RWPE2 (cell line): ENCODE data around the gene SSX2IP.

Experiments used
- ATAC-seq: fragments of 200-7000 bp; cut with Tn5 transposase; 3 replicates; pipeline ENCODE4 v1.9.1; 2021; ENCODE audit warnings: low read depth
- DNase-seq: peaks from one replicate; pipeline ENCODE4 v3.0.0-alpha.2; 2020; ENCODE audit warnings: low spot score
- H3K27ac ChIP-seq: fragments of 450-650 bp; 2 replicates; pipeline ENCODE4 v1.5.1; 2017; ENCODE audit warnings: mild to moderate bottlenecking; ENCODE audit not compliant: poor library complexity, severe bottlenecking
- H3K27me3 ChIP-seq: fragments of 250-450 bp; sonication (Bioruptor Pico); 2 replicates; pipeline ENCODE4 v1.5.1; 2021; ENCODE audit warnings: mild to moderate bottlenecking, moderate library complexity; ENCODE audit not compliant: insufficient read depth, poor library complexity, severe bottlenecking
- H3K36me3 ChIP-seq: fragments of 250-450 bp; sonication (Bioruptor Pico); 2 replicates; pipeline ENCODE4 v1.5.1; 2020; ENCODE audit warnings: low read depth, mild to moderate bottlenecking, moderate library complexity
- H3K4me1 ChIP-seq: fragments of 250-450 bp; sonication (Bioruptor Pico); 2 replicates; pipeline ENCODE4 v1.5.1; 2021; ENCODE audit warnings: mild to moderate bottlenecking, moderate library complexity; ENCODE audit not compliant: insufficient read depth, poor library complexity, severe bottlenecking
- H3K4me3 ChIP-seq: fragments of 250-450 bp; sonication (Bioruptor Pico); 2 replicates; pipeline ENCODE4 v1.5.1; 2021; ENCODE audit warnings: mild to moderate bottlenecking, moderate library complexity; ENCODE audit not compliant: severe bottlenecking
- H3K9me3 ChIP-seq: fragments of 250-450 bp; sonication (Bioruptor Pico); 2 replicates; pipeline ENCODE4 v1.5.1; 2021; ENCODE audit warnings: mild to moderate bottlenecking, moderate library complexity; ENCODE audit not compliant: severe bottlenecking
- TF ChIP-seq, protein P1 (sequence below): fragments of 450-650 bp; IDR thresholded peaks from one replicate; pipeline ENCODE4 v1.5.1; 2017; ENCODE audit warnings: mild to moderate bottlenecking, moderate library complexity; ENCODE audit not compliant: poor library complexity, severe bottlenecking

SSX2IP gene

DNA sequence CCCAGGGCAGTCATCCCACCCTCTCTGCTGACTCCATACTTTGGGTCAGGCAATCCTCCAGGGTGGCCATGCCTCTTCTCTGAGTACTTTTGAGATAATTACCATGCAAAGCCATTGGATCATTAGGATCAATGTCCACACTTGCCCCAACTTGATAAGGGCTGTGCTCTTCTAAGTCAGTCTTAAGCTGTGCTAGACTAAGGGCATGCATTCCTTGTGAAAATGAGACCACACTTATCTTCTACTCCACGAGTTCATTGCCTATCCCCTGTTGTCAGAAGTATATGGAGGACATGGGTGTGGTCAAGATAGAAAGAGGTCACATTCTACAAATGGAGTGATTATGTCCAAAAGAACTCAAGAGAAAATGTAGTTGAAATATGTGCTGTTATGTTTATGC is 18.9 kb upstream of the SSX2IP start:
- Histone ChIP-seq H3K36me3 (no peaks in the 10 kb centered on the region), H3K27me3 (no peaks in the 10 kb centered on the region), H3K27ac (no peak overlapping the region), H3K4me1 (no peaks in the 10 kb centered on the region), H3K4me3 (no peak overlapping the region), H3K9me3 (no peaks in the 10 kb centered on the region)
- TF ChIP-seq, protein P1, sequence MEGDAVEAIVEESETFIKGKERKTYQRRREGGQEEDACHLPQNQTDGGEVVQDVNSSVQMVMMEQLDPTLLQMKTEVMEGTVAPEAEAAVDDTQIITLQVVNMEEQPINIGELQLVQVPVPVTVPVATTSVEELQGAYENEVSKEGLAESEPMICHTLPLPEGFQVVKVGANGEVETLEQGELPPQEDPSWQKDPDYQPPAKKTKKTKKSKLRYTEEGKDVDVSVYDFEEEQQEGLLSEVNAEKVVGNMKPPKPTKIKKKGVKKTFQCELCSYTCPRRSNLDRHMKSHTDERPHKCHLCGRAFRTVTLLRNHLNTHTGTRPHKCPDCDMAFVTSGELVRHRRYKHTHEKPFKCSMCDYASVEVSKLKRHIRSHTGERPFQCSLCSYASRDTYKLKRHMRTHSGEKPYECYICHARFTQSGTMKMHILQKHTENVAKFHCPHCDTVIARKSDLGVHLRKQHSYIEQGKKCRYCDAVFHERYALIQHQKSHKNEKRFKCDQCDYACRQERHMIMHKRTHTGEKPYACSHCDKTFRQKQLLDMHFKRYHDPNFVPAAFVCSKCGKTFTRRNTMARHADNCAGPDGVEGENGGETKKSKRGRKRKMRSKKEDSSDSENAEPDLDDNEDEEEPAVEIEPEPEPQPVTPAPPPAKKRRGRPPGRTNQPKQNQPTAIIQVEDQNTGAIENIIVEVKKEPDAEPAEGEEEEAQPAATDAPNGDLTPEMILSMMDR, result no peak
- ATAC-seq, result no peak
- no peak for DNase-seq

DNA sequence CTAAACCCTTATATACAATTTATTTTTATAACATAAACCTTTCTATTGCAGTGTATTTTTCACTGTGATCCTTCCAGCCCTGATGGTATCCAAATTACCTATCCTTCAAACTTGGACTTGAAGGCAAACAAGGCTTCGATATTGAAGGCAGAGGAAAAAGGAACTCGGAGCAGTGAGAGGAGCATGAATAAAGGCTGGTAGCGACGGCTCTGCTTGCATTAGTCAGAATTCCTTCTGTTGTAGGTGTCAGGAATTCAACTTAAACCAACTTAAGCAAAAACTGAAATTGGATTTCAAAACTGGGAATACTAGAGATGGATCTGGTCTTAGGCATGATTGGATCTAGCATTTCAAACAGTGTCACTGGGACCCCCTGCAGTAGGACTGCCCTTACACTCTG is 17.8 kb upstream of the SSX2IP start:
- ATAC-seq, result no peak
- no peaks in the 10 kb centered on the region for H3K27me3 ChIP-seq
- H3K9me3 ChIP-seq, result no peaks in the 10 kb centered on the region
- no peak overlapping the region for H3K27ac ChIP-seq
- no peak overlapping the region for H3K4me3 ChIP-seq
- TF ChIP-seq, protein P1, result no peak
- no peaks in the 10 kb centered on the region for H3K36me3 ChIP-seq
- H3K4me1 ChIP-seq, result no peaks in the 10 kb centered on the region
- no peak for DNase-seq

DNA sequence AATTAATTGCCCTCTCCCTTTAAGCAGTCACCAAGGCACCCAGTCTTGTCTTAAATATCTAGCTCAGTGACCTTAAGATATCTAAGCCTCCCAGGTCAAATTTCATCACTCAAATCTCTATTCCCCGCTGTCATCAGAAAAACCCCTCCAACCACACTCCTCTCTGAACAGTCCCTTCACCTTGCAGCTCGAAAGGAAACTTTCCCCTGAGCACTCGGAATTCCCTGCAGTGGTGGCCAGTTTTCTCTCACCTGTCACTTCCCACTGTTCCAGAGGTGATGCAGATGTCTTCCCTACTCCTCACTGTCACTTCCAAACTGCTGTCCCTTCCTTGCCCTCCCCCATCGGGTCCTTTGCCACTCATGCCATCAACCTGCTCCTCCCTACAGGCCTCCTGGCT is 15.3 kb upstream of the SSX2IP start:
- DNase-seq, result no peak
- Histone ChIP-seq H3K4me1 (no peaks in the 10 kb centered on the region), H3K36me3 (no peaks in the 10 kb centered on the region), H3K27me3 (no peaks in the 10 kb centered on the region), H3K4me3 (no peak overlapping the region), H3K9me3 (no peaks in the 10 kb centered on the region), H3K27ac (no peak overlapping the region)
- no peak for ATAC-seq
- TF ChIP-seq, protein P1, result no peak

DNA sequence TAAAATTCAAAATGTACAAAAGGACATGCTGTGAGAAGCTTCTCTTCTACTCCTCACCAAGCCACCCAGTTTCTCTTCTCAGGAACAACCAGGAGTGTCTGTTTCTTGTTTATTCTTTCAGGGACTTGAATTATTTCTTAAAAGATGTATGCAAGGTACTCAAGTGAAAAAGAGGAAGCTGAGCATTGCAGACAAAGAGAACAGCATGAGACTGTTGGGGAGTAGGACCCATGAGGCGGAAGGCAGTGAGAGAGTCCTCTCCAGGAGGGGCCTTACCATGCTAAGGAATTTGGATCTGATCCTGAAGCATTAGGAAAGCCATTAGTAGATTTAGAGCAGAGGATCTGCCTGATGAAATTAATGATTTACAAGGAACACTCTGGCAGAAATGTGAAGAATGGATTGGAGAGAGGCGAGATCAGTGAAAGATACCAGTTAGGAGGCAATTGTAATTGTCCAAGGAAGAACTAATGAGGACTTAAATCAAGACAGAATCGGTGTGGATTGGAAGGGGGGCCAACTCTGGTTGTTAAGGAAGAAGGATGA is 14.7 kb upstream of the SSX2IP start:
- ATAC-seq (no peak), DNase-seq (no peak)
- Histone ChIP-seq H3K27ac (no peak overlapping the region), H3K27me3 (no peaks in the 10 kb centered on the region), H3K4me1 (no peaks in the 10 kb centered on the region), H3K36me3 (no peaks in the 10 kb centered on the region), H3K9me3 (no peaks in the 10 kb centered on the region), H3K4me3 (no peak overlapping the region)
- TF ChIP-seq, protein P1, result no peak

DNA sequence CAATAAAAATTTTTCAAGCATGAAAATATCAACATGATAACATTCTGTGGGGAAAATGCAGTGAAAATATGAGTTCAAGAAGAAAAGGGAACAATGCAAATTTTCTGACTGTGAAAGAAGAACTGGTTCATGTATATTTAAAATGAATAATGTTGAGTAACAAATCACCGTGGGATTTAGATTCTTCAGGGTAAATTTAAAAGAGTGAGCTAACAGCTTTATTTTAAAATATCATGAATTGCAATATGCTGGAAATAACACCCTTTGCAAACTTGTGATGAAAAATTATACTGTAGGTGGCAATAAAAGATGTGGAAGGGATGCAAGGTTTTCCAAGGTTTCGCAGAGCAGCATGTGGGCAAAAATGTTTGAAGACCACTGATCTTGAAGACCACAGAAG is 13.2 kb upstream of the SSX2IP start:
- DNase-seq, result no peak

More for the DNA sequence above, 13.2 kb upstream of the SSX2IP start:
- Histone ChIP-seq H3K36me3 (no peaks in the 10 kb centered on the region), H3K4me3 (no peak overlapping the region), H3K9me3 (no peaks in the 10 kb centered on the region), H3K27ac (no peak overlapping the region), H3K4me1 (peaks cover 7% of the 10 kb centered on the region), H3K27me3 (no peaks in the 10 kb centered on the region)
- ATAC-seq, result no peak
- TF ChIP-seq, protein P1, result no peak
